ENCODE data around the gene FCHSD2.

Gene FCHSD2

GRCh38 chr11:73149105-73149504 lies 7.0 kb upstream of the FCHSD2 start:
- POLR2A ChIA-PET: no interaction called here
- no peak for DNase-seq (ENCODE audit: extremely low spot score)
- CTCF ChIA-PET: interaction anchor here (0.9 to 1.8 kb wide), 8 partner anchors 8 to 356 kb away, joined by 3 to 7 read pairs (median 3); partner anchors contain the start of gene STARD10
- TF ChIP-seq CTCF (IDR thresholded peaks at IDR 0.05; ENCODE audit: control extremely low read depth, extremely low read depth, low read depth, missing control alignments): no peak

- ChIA-PET CTCF (interaction anchor here (1.1 to 5.9 kb wide), 10 partner anchors 9 to 335 kb away, joined by 3 to 59 read pairs (median 5); no protein-coding TSS in a partner anchor), POLR2A (no interaction called here)
- DNase-seq (ENCODE audit: extremely low spot score): no peak
- TF ChIP-seq CTCF (IDR thresholded peaks at IDR 0.05; ENCODE audit: control extremely low read depth, extremely low read depth, low read depth, missing control alignments): no peak
Measured at GRCh38 chr11:73147771-73148681, 5.9 kb upstream of the FCHSD2 start.

- TF ChIP-seq CTCF (IDR thresholded peaks at IDR 0.05; ENCODE audit: control extremely low read depth, extremely low read depth, low read depth, missing control alignments): no peak
- ChIA-PET POLR2A (no interaction called here), CTCF (interaction anchor here (0.7 to 5.9 kb wide), 10 partner anchors 11 to 352 kb away, joined by 3 to 59 read pairs (median 6); partner anchors contain the start of gene STARD10)
- no peak for DNase-seq (ENCODE audit: extremely low spot score)
Measured at GRCh38 chr11:73145986-73146575, 4.0 kb upstream of the FCHSD2 start.

- ChIA-PET CTCF (interaction anchor here (0.6 to 5.9 kb wide), 18 partner anchors 8 to 420 kb away, joined by 3 to 59 read pairs (median 4); no protein-coding TSS in a partner anchor), POLR2A (interaction anchor here (0.6 to 0.8 kb wide), 3 partner anchors 9 to 1045 kb away, joined by 3 read pairs; no protein-coding TSS in a partner anchor)
- no peak for DNase-seq (ENCODE audit: extremely low spot score)
- TF ChIP-seq CTCF (IDR thresholded peaks at IDR 0.05; ENCODE audit: control extremely low read depth, extremely low read depth, low read depth, missing control alignments): no peak
Measured at GRCh38 chr11:73143126-73143838, 1.2 kb upstream of the FCHSD2 start.

GRCh38 chr11:73141309-73142127 lies 600 bp downstream of the FCHSD2 start:
- ChIA-PET POLR2A (interaction anchor here (0.7 to 1.1 kb wide), 4 partner anchors 11 to 34 kb away, joined by 3 to 7 read pairs (median 6); no protein-coding TSS in a partner anchor), CTCF (interaction anchor here (0.7 to 5.9 kb wide), 10 partner anchors 11 to 416 kb away, joined by 3 to 59 read pairs (median 10); no protein-coding TSS in a partner anchor)
- DNase-seq (ENCODE audit: extremely low spot score): peak; percentile 69
- TF ChIP-seq CTCF (IDR thresholded peaks at IDR 0.05; ENCODE audit: control extremely low read depth, extremely low read depth, low read depth, missing control alignments): no peak

Measured in GM10248 (cell line).